K562 (cell line): ENCODE measurements around the gene CHPF. TPM values are rescaled to one million over a fixed set of nuclear protein-coding genes. Genes with fewer than 3 reads are reported as not detected.

Source experiments
- ATAC-seq: fragments of 200-7000 bp; cut with Tn5 transposase; 3 replicates; pipeline ENCODE4 v1.9.1; 2020; ENCODE audit warnings: moderate library complexity
- BruUV-seq: library from RNA; stranded (reverse); fragments of 400-500 nt; replicated peaks from 2 replicates; lab custom pipeline; 2021; lab: Mats Ljungman, UMichigan
- CTCF ChIA-PET: fragments of 300-600 bp; formaldehyde crosslinking; extraction: SDS; loops from one replicate; lab custom pipeline; 2021; ENCODE audit warnings: low intra/inter-chr PET ratio; lab: Yijun Ruan, JAX
- POLR2A ChIA-PET: fragments of 300-600, 350-650 bp; sonication (Branson Sonifier 250); formaldehyde crosslinking; extraction: SDS; loops from one replicate; lab custom pipeline; 2021; ENCODE audit warnings: antibody characterized with exemption, inconsistent platforms; lab: Yijun Ruan, JAX
- DNase-seq, 4 experiments: peaks; one replicate each; pipeline versions ENCODE4 v3.0.0 to v3.0.0-alpha.2; 2011 to 2018; ENCODE audit warnings: low spot score in 3 of 4, mixed read lengths in 3 of 4; ENCODE audit errors: extremely low read depth in 1 of 4
- FAIRE-seq: peaks from 2 replicates; lab custom pipeline; 2011; peaks lifted over from hg19 to GRCh38; lab: Jason Lieb, UNC
- H2AFZ ChIP-seq: 2 replicates; pipeline ENCODE4 v1.6.0; 2011; ENCODE audit warnings: low read depth, low read length, control low read depth, inconsistent platforms
- H3K27ac ChIP-seq: fragments of 200-600 bp; 3 replicates; pipeline ENCODE4 v1.8.0; 2011; ENCODE audit warnings: low read depth, mild to moderate bottlenecking, control low read depth, inconsistent platforms, low read length, moderate library complexity, mixed read lengths; ENCODE audit errors: extremely low read depth
- H3K27me3 ChIP-seq, 2 experiments: fragments of 300-600 bp in 1 of 2; 2 replicates in 1 of 2; 3 replicates in 1 of 2; pipeline versions ENCODE4 v1.6.0 to v1.8.0; 2011; ENCODE audit warnings: inconsistent platforms in 2 of 2, low read length in 2 of 2, mild to moderate bottlenecking in 1 of 2, mixed read lengths in 1 of 2, moderate library complexity in 1 of 2; ENCODE audit not compliant: control insufficient read depth in 2 of 2, insufficient read depth in 2 of 2
- H3K36me3 ChIP-seq: fragments of 300-600 bp; 3 replicates; pipeline ENCODE4 v1.8.0; 2011; ENCODE audit warnings: mild to moderate bottlenecking, low read length, inconsistent platforms; ENCODE audit not compliant: control insufficient read depth, insufficient read depth
- H3K4me1 ChIP-seq, 2 experiments: fragments of 200-600 bp in 1 of 2; replicated peaks in 1 of 2; 2 replicates in 1 of 2; 3 replicates in 1 of 2; pipeline versions ENCODE4 v1.5.1 to v1.8.0; 2011; ENCODE audit warnings: inconsistent platforms in 2 of 2, low read length in 2 of 2, mild to moderate bottlenecking in 1 of 2, mixed read lengths in 1 of 2, moderate library complexity in 1 of 2; ENCODE audit not compliant: control insufficient read depth in 2 of 2, insufficient read depth in 2 of 2
- H3K4me2 ChIP-seq: 2 replicates; pipeline ENCODE4 v1.6.1; 2011; ENCODE audit warnings: low read length, control low read depth, inconsistent platforms, mixed read lengths; ENCODE audit not compliant: insufficient read depth
- H3K4me3 ChIP-seq: fragments of 200-600 bp; sonication (generic), shearing (Covaris generic); 2 replicates; pipeline ENCODE4 v1.5.1; 2016; ENCODE audit warnings: control low read depth, inconsistent platforms
- H3K79me2 ChIP-seq: fragments of 200-600 bp; 3 replicates; pipeline ENCODE4 v1.8.0; 2011; ENCODE audit warnings: low read length, inconsistent platforms; ENCODE audit not compliant: control insufficient read depth, insufficient read depth
- H3K9ac ChIP-seq, 2 experiments: 2 replicates each; pipeline versions ENCODE4 v1.6.0 to v1.6.1; 2011; ENCODE audit warnings: low read depth in 2 of 2, low read length in 2 of 2, control low read depth in 1 of 2, inconsistent platforms in 1 of 2, mild to moderate bottlenecking in 1 of 2, mixed read lengths in 1 of 2; ENCODE audit not compliant: insufficient read depth in 1 of 2
- H3K9me1 ChIP-seq: one replicate; pipeline ENCODE4 v1.6.0; 2011; ENCODE audit warnings: inconsistent platforms, mild to moderate bottlenecking, low read length, moderate library complexity; ENCODE audit not compliant: control insufficient read depth, insufficient read depth
- H3K9me3 ChIP-seq: replicated peaks from 2 replicates; pipeline ENCODE4 v1.5.1; 2011; ENCODE audit warnings: low read depth, low read length, inconsistent platforms; ENCODE audit not compliant: control insufficient read depth, insufficient read depth
- H4K20me1 ChIP-seq: replicated peaks from 2 replicates; pipeline ENCODE4 v1.6.1; 2011; ENCODE audit warnings: low read length, inconsistent platforms, mixed read lengths; ENCODE audit not compliant: control insufficient read depth, insufficient read depth
- CBFA2T2 ChIP-seq: fragments of 450-650 bp; conservative IDR thresholded peaks from 2 replicates; pipeline ENCODE4 v1.6.1; 2017; ENCODE audit warnings: mild to moderate bottlenecking
- ERF ChIP-seq: fragments of 450-650 bp; formaldehyde crosslinking; IDR thresholded peaks from 2 replicates; pipeline ENCODE4 v1.4.0; 2020; ENCODE audit warnings: mild to moderate bottlenecking, mixed read lengths
- ILF3 ChIP-seq: fragments of 450-650 bp; IDR thresholded peaks from 2 replicates; pipeline ENCODE4 v1.6.1; 2018; ENCODE audit warnings: antibody characterized with exemption, mild to moderate bottlenecking, moderate library complexity, borderline replicate concordance
- PHB2 ChIP-seq: fragments of 450-650 bp; IDR thresholded peaks from 2 replicates; pipeline ENCODE4 v1.6.1; 2017; ENCODE audit warnings: low read depth
- PRPF4 ChIP-seq: fragments of 200-400 bp; formaldehyde crosslinking; IDR thresholded peaks from one replicate; pipeline ENCODE4 v1.6.1; 2017; ENCODE audit warnings: low read length, low read depth, mild to moderate bottlenecking; ENCODE audit not compliant: insufficient read depth, poor library complexity, severe bottlenecking
- SAFB ChIP-seq: fragments of 200-400 bp; formaldehyde crosslinking; IDR thresholded peaks from 2 replicates; pipeline ENCODE4 v1.6.1; 2017; ENCODE audit warnings: low read depth, low read length, borderline replicate concordance
- SMC3 ChIP-seq: conservative IDR thresholded peaks from 2 replicates; pipeline ENCODE4 v1.6.1; 2011; ENCODE audit warnings: low read depth, low read length, improper control_type of control experiment; ENCODE audit not compliant: insufficient read depth
- TCF3 ChIP-seq: sonication (generic); formaldehyde crosslinking; IDR thresholded peaks from 2 replicates; pipeline ENCODE4 v1.4.0; 2020; ENCODE audit warnings: mild to moderate bottlenecking, missing genetic modification reagents
- TFAP4 ChIP-seq: sonication (generic); formaldehyde crosslinking; IDR thresholded peaks from 2 replicates; pipeline ENCODE4 v1.8.0; 2022; ENCODE audit warnings: missing genetic modification reagents, mild to moderate bottlenecking, moderate library complexity, borderline replicate concordance
- TOE1 ChIP-seq, 2 experiments: fragments of 450-650 bp in 1 of 2; sonication (generic) in 1 of 2; formaldehyde crosslinking in 1 of 2; IDR thresholded peaks; 2 replicates each; pipeline versions ENCODE4 v1.7.1 to v1.8.0; 2016 to 2022; ENCODE audit warnings: borderline replicate concordance in 2 of 2, mild to moderate bottlenecking in 2 of 2, antibody characterized with exemption in 1 of 2, inconsistent platforms in 1 of 2, low read depth in 1 of 2, missing genetic modification reagents in 1 of 2, moderate library complexity in 1 of 2
- ZC3H4 ChIP-seq: sonication (generic); formaldehyde crosslinking; IDR thresholded peaks from 2 replicates; pipeline ENCODE4 v1.9.0; 2021; ENCODE audit warnings: missing genetic modification reagents, borderline replicate concordance
- ZEB2 ChIP-seq: fragments of 450-650 bp; IDR thresholded peaks from 2 replicates; pipeline ENCODE4 v1.6.1; 2016
- ZNF274 ChIP-seq: IDR thresholded peaks from 2 replicates; pipeline ENCODE4 v1.6.1; 2011; ENCODE audit warnings: low read depth, mild to moderate bottlenecking, low read length, moderate library complexity, borderline replicate concordance
- ZNF431 ChIP-seq: sonication (generic); formaldehyde crosslinking; IDR thresholded peaks from 2 replicates; pipeline ENCODE4 v1.8.0; 2022; ENCODE audit warnings: mild to moderate bottlenecking, missing genetic modification reagents
- WGBS: fragments of 100-300 bp; shearing (Covaris generic); methylation state at CpG from one replicate; pipeline ENCODE4 v1.1.6; 2016; ENCODE audit warnings: low coverage, mixed read lengths; ENCODE audit not compliant: insufficient coverage; ENCODE audit errors: missing lambda C conversion rate; 5-methylcytosine and 5-hydroxymethylcytosine counted together
- in situ Hi-C: fragments of 300-500 bp; cut with MboI; formaldehyde crosslinking; loops from 4 replicates; pipeline ENCODE4 v1.15.0; 2018; ENCODE audit warnings: inconsistent platforms, mixed read lengths
- intact Hi-C: fragments of 100-400 bp; cut with micrococcal nuclease; formaldehyde crosslinking; loops from 2 replicates; pipeline ENCODE4 v1.14.2; 2022
- polyA plus RNA-seq, 8 experiments: library from polyadenylated mRNA; depleted of rRNA in 4 of 8; stranded (reverse) in 5 of 8; unstranded in 3 of 8; fragments of >200 nt; fragmentation: Nextera tagmentation in 2 of 8; fragmentation: Illumina TruSeq in 1 of 8; extraction: Ambion mirVana in 2 of 8; extraction: Trizol in 1 of 8; gene quantifications; 2 replicates each; pipeline versions ENCODE4 v1.2.1 to v1.2.3, GENCODE V29; 2011 to 2014; ENCODE audit warnings: inconsistent platforms in 1 of 8, missing spikeins in 1 of 8
- total RNA-seq, 7 experiments: library from RNA; depleted of rRNA in 6 of 7; stranded (reverse); fragments of >200 nt in 6 of 7; fragmentation: Illumina TruSeq in 2 of 7; extraction: Trizol in 2 of 7; gene quantifications; 2 replicates each; pipeline versions ENCODE4 v1.2.1 to v1.2.3, GENCODE V29; 2011 to 2021; ENCODE audit warnings: low replicate concordance in 1 of 7
- TF ChIP-seq, protein P1 (sequence below), 2 experiments: fragments of 200-800 bp in 1 of 2; sonication (Bioruptor generic) in 1 of 2; sonication (generic) in 1 of 2; formaldehyde crosslinking in 1 of 2; IDR thresholded peaks in 1 of 2; conservative IDR thresholded peaks in 1 of 2; 2 replicates each; pipeline versions ENCODE4 v1.5.0 to v1.6.1; 2016 to 2020; ENCODE audit warnings: missing compliant biosample characterization in 1 of 2, missing genetic modification characterization in 1 of 2, missing genetic modification reagents in 1 of 2

Gene CHPF
- total and polyA plus RNA-seq, 9 of the 15 experiments (the other 6 are each of a cell fraction or from before 2014, with no cell fraction given) = 0.15 to 57.2 (median 7.9) TPM

DNA sequence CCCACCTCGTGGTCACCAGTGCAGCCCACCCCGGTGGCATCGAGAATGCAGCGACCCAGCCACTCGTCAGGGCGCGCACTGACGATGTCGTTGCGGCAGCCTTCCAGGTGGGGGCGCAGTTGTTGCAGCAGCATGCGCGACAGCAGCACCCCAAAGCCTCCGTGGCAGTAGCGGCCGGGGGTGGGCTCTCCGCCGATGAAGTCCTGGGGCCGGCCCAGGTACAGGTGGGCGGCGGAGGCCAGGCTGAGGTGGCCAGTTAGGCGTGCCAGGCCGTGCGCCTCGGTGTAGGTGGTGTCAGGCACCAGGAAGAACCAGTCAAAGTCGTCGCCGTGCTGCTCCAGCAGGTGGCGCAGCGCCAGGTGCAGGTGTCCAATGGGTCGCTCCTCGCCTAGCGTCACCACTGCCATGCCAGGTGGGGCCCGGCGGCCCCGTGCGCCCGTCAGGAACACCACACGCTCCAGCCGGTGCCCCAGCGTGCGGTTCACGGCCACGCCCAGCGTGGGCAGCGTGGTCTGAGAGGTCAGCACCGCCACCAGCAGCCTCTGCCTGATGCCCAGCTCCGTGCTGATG, 1.9 kb downstream of the CHPF start (continued):
- TF ChIP-seq TCF3 (peak; percentile 27; the same call in 1 of the 2 replicates), ZNF274 (no peak; the same call in 1 of the 2 replicates), SMC3 (peak; percentile 62)

DNA sequence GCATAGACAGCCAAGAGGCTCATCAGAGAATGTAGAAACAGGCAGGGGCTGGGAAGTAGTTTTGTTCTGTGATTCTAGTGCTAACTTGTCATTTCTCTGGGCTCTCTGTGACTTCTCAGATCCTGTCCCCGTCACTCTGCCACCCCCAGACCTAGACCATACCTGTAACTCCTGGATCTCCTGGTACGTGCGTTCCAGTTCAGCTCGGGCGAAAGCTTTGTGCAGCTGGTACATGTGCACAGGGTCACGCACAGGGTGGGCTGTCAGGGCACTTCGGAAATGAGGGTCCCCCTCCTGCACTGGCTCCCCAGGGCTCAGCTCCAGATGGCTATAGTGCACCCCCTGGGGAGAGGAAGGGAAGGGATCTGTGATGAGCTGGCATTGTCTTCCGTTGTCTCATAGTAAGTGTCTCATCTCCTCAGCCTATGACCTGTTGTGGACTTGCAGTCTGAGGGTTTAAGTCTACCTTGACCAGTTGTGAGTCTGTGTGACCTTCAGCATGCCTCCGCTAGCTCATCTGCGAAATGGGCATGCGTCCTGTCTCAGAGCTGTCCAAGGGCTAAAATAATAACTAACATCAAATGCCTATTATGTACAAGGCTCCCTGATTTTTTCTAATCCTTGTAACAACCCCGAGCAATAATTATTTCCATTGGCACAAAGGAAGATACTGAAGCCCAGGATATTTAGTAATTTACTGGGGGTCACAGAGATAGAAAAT, 2.7 kb downstream of the CHPF start:
- H3K27me3 ChIP-seq = no peaks in the 10 kb centered on the region
- DNase-seq (no peak), ATAC-seq (no peak), FAIRE-seq (no peak)
- H3K9me3 ChIP-seq = no peaks in the 10 kb centered on the region
- intact Hi-C loops = loop anchor here (1.0 to 5.0 kb wide), 4 partner anchors 55 to 148 kb away; partner anchors contain the start of gene SLC4A3
- peaks cover 35% of the 10 kb centered on the region; the same call in 2 of the 3 replicates for H3K36me3 ChIP-seq
- 0 out of 4 replicates have a peak overlapping the region, but pooled peaks of 1 of the 2 experiments have one; percentile 55 for H3K9ac ChIP-seq
- no peaks in the 10 kb centered on the region for H3K9me1 ChIP-seq
- no peak overlapping the region for H3K27ac ChIP-seq
- no peak overlapping the region for H2AFZ ChIP-seq
- in situ Hi-C loops = loop anchor here (5.0 to 10.0 kb wide), 2 partner anchors 101 to 154 kb away; no protein-coding TSS in a partner anchor
- H3K4me1 ChIP-seq = peaks cover 0 to 73% of the 10 kb centered on the region in 2 experiments; a peak in 3 of 5 replicates
- H3K4me2 ChIP-seq = peak overlapping the region; percentile 75
- CTCF ChIA-PET = interaction anchor here (0.7 to 3.8 kb wide), 6 partner anchors 61 to 184 kb away, joined by 3 to 80 read pairs (median 4); no protein-coding TSS in a partner anchor
- POLR2A ChIA-PET = interaction anchor here (0.6 to 1.0 kb wide), 3 partner anchors 11 to 148 kb away, joined by 4 read pairs; no protein-coding TSS in a partner anchor
- no TSS peak for BruUV-seq
- H3K4me3 ChIP-seq = no peak overlapping the region
- WGBS = 86% methylated on average over 10 of the region's 12 CpGs
- peaks cover 14% of the 10 kb centered on the region; the same call in 1 of the 2 replicates for H4K20me1 ChIP-seq
- peaks cover 17% of the 10 kb centered on the region for H3K79me2 ChIP-seq
- TF ChIP-seq PRPF4 = no peak
- no peak for TF ChIP-seq PHB2
- TF ChIP-seq ZEB2 = no peak
- TF ChIP-seq TOE1 (IDR thresholded peaks at IDR 0.05; ENCODE audit: borderline replicate concordance) = no peak
- no peak for TF ChIP-seq TOE1 (CRISPR knock-in tag; IDR thresholded peaks at IDR 0.05; ENCODE audit: borderline replicate concordance, low read depth)
- no peak for TF ChIP-seq ZC3H4 (CRISPR knock-in tag)
- no peak for TF ChIP-seq ILF3
- TF ChIP-seq ERF (CRISPR knock-in tag) = no peak
- no peak for TF ChIP-seq TFAP4 (CRISPR knock-in tag)
- TF ChIP-seq, protein P1, sequence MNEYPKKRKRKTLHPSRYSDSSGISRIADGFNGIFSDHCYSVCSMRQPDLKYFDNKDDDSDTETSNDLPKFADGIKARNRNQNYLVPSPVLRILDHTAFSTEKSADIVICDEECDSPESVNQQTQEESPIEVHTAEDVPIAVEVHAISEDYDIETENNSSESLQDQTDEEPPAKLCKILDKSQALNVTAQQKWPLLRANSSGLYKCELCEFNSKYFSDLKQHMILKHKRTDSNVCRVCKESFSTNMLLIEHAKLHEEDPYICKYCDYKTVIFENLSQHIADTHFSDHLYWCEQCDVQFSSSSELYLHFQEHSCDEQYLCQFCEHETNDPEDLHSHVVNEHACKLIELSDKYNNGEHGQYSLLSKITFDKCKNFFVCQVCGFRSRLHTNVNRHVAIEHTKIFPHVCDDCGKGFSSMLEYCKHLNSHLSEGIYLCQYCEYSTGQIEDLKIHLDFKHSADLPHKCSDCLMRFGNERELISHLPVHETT (CRISPR knock-in tag; conservative IDR thresholded peaks at IDR 0.05 in 1 of 2, IDR thresholded peaks at IDR 0.05 in 1 of 2) = no peak
- TF ChIP-seq SAFB = no peak
- no peak for TF ChIP-seq ZNF431 (CRISPR knock-in tag)
- TF ChIP-seq CBFA2T2 = no peak
